Stimulated activated CD8-positive, alpha-beta memory T cell treated with anti-CD3 and anti-CD28 coated beads, Interleukin-12 subunit alpha, Interleukin-12 subunit beta, amount 100 ng/mL, for 24 hours (primary cell): ENCODE data around the gene SFRP4.

ENCODE experiments used
- DNase-seq: peaks from one replicate; pipeline ENCODE4 v3.0.0-alpha.2; 2020; ENCODE audit errors: extremely low read depth

Gene SFRP4

GRCh38 chr7:37925620-37926019 is 9.0 kb upstream of the SFRP4 start:
- no peak for DNase-seq

- no peak for DNase-seq
These were observed 7.9 kb upstream of the SFRP4 start for GRCh38 chr7:37924491-37925041.

DNA sequence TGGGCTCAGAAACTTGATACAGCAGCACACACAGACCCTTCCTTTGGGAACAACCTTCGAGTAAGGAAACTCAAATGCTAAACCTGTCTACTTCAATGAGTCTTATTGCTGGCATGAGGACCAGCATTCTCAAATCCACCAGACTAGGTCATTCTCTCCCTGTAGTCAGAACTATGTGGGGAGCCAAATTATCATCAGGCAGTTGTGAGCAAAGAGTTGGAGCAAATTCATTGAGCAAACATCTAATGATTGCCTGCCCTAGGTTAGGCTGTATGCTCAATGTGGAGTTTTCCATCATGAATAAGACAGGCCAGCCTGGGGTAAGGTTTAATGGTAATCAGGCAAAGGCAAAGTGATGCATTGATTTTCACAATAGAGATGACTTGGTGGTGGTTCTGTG is 7.4 kb upstream of the SFRP4 start:
- DNase-seq, result no peak

GRCh38 chr7:37921876-37922275 is 5.3 kb upstream of the SFRP4 start:
- DNase-seq, result no peak

GRCh38 chr7:37920849-37921805 is 4.5 kb upstream of the SFRP4 start:
- DNase-seq, result no peak

DNA sequence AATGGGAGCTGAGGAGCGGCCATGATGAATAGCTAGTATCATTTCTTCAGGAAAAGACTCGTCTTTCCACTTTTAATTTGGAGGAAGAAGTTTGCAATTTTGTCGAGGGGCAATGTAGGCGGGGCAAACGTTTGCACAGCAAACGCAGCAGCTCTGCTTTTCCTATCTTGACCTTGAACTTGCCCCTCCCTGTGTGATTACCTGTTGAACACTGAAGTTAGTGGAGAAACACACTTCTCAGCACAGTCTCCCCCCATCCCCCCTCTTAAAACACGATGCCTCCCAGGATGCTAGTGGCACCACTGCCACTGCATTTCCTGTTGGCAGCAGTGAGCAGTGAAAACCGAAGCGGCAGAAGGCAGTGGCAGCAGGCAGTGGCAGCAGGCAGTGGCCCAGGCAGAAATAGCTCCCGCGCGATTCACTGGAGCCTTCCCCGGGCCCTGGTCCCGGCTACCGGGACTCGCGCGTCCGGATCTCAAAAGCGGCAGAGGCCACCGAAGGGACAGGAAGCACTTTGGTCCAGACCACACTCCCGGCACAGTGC is 3.8 kb upstream of the SFRP4 start, which contains the start of gene EPDR1:
Gene EPDR1 (plus strand): TSS at position 336 of the 544 bp plus-strand sequence. CDS start 300 bp downstream, outside the sequence.
- no peak for DNase-seq

DNA sequence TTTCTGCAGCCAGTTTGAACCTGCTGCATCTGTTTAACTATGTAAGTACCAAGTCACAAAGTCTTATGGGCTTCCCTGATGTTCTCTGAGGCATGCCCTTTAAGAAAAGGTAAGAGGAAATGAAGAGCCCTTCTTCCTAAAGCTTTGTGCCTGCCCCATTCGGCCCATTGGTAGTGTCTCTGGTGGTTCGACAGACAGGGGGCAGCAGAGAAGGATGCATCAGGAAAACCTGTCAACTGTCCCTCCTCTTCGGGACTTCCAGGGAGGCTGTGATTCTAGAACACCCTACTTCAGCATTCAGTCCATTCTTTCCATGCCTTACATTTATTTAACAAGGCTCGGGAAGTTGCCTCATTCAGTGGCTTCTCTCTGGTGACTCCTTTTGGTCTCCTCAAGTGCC is 1.9 kb upstream of the SFRP4 start:
- no peak for DNase-seq

GRCh38 chr7:37916017-37916672 is 472 bp downstream of the SFRP4 start:
- DNase-seq, result no peak

GRCh38 chr7:37915438-37915837 is 1.2 kb downstream of the SFRP4 start:
- no peak for DNase-seq

DNA sequence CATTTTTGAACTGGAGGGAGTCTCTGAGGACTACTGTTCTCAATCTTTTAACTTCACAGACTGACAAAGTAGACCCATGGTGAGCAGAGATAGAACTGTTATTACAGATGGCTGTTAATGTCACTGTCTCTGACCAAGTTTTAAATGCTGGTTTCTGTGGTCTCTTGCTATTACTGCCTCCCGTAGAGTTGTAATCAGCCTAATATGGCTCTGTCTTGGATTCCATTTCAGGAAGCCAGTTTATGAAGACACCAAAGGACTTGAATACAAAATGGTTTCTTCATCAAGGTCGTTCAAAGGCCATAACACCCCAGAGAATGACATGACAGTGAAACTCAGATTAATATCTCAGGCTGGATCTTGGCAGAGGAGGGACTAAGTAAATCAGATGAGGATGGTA is 3.9 kb downstream of the SFRP4 start:
- no peak for DNase-seq

DNA sequence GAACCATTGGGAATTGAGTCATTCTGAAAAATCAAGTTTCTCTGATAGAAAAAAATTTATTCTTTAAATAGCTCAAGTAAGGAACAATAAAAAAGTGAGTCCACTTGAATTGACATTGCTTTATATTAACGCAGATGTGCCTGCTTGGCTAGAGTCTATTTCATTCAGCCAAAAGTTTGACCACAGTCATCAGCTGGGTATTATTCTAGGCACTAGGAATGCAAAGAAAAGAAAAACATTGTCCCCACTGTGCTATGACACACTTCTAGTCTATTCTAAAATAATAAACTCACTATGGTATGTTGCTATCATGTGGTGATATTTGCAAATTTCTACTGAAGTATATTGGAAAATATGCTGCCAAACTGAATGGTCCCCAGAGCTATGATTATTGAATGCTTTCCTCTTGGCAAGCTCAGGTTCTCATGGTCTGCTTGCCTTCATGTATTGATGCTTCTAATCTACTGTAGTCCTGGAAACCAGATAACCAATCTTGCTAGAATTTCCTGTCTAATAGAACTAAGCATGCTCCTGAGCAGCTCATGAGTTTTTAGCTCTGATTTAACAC is 8.3 kb downstream of the SFRP4 start:
- DNase-seq, result no peak

DNA sequence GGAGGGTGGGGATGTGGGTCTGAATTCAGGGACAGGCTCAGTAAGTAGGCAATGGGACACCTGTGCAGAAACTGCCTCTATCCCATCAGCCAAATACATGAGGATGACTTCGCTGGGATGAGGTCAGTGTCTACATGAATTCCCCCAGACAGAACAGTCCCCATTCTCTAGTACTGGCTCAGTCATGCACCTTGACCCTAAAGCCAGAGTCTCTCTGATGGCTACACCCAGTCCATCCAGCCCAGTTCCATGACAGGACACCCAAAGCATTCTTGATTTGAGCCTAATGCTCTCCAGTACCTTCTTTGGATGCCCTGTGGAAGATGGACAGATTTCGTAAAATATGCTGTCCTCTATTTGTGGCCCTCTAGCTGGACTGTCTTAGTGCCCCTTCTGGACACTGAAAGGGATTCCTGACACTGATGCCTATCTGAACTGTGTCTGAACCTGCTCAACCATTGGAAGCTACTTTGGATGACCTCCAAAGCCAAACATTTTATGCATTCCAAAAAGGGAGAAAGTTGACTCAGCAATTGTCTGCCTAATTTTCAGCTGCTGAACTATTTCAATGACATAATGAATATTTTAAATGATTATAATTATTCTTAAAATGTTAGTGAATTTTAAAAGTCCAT is 14.6 kb downstream of the SFRP4 start:
- no peak for DNase-seq

DNA sequence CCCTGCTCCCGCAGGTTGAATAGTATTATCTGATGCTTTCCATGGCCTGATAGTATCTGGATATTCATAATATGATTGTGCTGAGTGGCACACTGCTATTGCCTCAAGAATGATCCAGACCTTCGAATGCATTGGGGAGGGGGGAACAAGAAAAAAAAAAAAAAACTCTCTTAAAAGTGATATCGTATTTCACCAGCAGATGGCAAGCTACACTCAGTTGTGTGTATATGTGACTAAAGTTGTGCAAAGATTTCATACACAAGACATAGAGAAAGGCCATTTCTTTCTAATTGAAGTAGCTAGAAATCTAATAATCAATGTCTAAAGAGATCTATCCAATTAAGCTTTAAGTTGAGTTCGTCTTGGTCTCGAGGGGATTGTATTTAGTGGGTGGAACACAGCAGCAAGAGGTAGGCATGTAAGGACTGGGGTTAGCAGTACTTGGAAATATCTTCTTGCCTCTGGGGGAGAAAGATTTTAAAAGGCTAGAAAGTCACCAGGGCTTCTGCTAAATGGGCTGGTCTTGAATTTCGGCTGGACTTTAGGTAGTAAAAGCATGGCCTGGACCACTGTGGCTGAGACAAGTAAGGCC is 15.3 kb downstream of the SFRP4 start:
- DNase-seq, result no peak

DNA sequence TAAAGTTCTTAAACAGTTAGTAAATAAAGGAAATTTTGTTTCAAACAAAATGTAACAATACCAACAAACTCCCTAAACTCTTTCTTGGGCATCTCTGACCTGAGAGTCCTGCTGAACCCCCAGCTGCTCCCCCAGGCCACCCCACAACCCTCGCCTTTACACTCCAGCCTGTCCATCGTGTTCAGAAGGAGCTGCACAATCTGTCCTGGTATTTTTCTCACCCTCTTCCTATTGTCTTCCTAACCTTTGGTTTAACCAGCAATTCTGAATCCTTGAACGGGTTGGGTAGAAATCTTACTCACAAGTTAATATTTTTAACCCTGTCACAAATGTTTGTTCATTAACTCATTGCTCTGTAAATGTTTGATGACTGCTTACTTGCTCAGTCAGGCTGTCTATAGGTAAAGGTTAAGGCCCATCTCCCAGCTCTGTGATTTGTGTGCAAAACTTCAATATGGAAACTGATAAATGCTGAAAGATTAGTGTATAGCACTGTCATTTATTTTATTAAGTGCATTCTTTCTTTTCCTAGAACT is 16.8 kb downstream of the SFRP4 start:
- no peak for DNase-seq

GRCh38 chr7:37894671-37895070 is 21.9 kb downstream of the SFRP4 start:
- DNase-seq, result no peak

- DNase-seq, result no peak
These were observed 23.3 kb downstream of the SFRP4 start for GRCh38 chr7:37893359-37893758.

GRCh38 chr7:37882086-37882485 is 34.5 kb downstream of the SFRP4 start:
- no peak for DNase-seq
